Stimulated activated CD8-positive, alpha-beta memory T cell treated with anti-CD3 and anti-CD28 coated beads, Interleukin-12 subunit alpha, Interleukin-12 subunit beta, amount 100 ng/mL, for 24 hours (primary cell): Measurements from ENCODE around the gene PHLPP2.
A peak's percentile ranks its signal among the peaks of the same experiment; 100 is the strongest.
"Not testable (repeated sequence)": the region's sequence is repeated elsewhere in the genome, so short reads cannot be mapped to it uniquely, and the experiment has no call there.

ENCODE experiments used
- DNase-seq: peaks from one replicate; pipeline ENCODE4 v3.0.0-alpha.2; 2020; ENCODE audit errors: extremely low read depth

The PHLPP2 gene

DNA sequence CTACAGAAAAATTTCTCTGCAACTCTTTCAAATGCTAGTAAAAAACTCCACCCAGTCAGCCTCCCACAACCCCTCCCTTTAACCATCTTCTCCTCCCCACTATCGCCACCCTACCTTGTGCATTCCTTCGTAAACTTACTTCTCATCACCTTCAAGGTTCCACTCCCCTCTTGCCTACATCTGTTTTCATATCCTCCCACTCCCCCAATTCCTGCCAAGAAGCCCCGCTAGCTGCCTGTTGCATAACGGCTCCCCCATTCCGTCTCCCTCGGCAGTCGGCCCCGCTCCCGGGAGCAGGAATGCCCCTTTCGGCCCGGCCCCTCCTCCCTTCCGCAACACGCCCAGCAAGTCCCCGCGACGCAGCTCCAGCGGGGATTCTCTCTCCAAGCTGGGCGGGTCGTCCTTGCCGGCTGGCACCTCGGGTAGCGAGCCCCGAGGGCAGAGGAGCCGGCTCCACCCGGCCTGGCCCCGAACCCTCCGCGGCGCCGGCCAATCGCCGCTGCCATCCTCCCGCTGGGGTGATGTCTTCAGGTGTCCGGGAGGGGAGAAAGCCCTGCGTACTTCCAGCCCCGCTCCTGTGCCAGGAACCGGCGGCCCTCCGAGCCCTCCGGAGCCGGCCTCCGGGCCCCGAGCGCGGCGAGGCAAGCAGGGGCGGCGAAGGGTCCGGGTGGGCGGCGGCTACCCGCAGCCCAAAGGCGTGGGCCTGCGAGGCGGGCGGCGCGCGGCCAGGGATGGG is 1.5 kb downstream of the PHLPP2 start:
- DNase-seq, result peak; percentile 19

DNA sequence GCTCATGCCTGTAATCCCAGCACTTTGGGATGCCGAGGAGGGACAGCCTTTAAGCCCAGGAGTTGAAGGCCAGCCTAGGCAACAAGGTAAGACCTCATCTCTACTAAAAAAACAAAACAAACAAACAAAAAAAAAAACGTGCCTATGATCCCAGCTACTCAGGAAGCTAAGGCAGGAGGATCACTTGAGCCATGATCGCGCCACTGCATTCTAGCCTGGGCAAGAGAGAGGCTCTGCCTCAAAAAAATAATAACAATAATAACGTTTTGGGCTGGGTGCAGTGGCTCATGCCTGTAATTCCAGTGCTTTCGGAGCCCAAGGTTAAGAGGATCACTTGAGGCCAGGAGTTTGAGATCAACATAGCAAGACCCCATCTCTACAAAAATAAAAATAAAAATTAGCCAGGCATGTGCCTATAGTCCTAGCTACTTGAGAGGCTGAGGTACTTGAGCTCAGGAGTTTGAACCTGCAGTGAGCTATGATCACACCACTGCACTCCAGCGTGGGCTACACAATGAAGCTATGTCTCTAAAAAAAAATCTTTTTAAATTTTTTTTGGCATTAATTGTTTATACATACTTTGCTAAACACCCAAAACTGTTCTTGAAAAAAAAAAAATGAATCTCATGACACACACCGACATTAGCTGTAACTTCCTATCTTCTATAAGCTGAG is 3.3 kb downstream of the PHLPP2 start:
- no peak for DNase-seq

GRCh38 chr16:71712501-71712900 is 12.0 kb downstream of the PHLPP2 start:
- no peak for DNase-seq

- no peak for DNase-seq
Measured at GRCh38 chr16:71711789-71712188, 12.7 kb downstream of the PHLPP2 start.

DNA sequence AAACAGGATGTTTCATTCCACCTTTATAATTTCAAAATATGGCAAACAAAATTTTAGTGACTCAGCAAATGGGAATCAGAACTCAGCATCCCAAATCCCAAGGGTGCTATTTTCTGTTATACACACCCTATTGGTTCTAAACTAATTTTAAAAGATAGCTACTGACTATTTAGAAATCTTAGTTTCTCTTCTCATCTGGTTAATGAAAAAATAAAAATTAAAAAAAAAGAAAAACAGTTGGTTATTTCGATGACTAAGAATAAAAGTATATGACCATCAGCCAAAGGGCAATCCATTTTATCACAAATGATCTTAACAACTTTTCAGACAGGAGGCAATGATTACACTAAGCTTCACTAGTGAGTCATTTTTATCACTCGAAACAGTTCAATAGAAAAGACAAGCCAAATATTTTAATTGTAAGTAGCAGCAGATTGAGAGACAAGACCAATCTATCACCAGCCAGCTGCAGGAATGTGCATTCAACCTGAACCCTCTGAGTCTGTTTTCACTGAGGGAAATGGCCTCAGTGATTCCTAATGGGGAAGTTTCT is 15.2 kb downstream of the PHLPP2 start:
- no peak for DNase-seq

- no peak for DNase-seq
Measured at GRCh38 chr16:71708696-71709095, 15.8 kb downstream of the PHLPP2 start.

DNA sequence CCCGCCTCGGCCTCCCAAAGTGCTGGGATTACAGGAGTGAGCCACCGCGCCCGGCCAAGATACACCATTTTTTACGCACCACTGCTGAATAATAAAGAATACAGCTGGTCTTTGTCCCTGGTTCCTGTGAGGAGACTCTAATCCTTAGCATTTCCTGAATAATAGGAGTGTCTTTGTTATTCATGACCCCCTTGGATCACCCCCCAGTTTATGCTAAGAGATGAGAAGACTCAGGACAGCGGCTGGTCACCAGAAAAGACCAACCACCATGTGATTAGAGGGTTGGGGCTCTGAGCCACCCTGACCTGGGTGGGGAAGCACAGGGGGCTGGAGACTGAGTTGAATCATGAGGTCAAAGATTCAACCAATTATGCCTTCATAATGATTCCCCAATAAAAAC is 17.3 kb downstream of the PHLPP2 start:
- no peak for DNase-seq

DNA sequence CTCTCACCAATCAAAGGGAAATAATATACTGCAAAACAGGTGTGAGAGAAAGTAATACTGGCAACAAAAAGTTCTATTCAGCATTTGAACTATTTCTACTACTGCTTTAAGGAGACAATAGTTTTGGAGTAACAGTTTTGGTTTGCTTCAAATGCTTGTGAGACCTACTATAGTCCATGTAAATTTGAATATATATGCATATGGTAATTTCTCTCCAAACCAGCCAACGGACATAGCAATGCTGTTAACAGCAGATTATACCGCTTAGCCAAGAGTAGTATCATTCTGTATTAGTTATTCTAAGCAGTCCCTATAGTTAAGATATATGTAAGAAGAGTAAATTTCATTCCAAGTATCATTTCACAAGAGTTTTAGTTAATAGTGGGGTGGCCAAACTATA is 18.5 kb downstream of the PHLPP2 start:
- DNase-seq, result no peak

DNA sequence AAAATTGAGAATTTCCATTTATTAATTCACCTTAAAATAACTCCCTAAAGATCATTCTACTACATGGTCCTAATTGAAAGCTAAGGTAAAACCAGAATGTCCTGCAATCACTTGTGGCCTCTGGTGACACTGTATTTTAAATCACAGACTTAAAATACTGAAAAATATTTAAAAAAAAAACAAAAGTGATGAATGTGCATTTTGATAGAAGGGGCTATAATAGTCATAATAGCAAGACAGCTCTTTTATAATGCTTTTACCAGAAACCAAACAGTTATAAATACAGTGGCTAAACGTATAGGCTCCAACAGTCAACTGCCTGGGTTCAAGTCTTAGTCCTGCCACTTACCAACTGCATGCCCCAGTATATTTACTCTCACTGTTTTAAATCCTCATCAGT is 21.2 kb downstream of the PHLPP2 start:
- no peak for DNase-seq

GRCh38 chr16:71700831-71701230 is 23.7 kb downstream of the PHLPP2 start:
- no peak for DNase-seq

DNA sequence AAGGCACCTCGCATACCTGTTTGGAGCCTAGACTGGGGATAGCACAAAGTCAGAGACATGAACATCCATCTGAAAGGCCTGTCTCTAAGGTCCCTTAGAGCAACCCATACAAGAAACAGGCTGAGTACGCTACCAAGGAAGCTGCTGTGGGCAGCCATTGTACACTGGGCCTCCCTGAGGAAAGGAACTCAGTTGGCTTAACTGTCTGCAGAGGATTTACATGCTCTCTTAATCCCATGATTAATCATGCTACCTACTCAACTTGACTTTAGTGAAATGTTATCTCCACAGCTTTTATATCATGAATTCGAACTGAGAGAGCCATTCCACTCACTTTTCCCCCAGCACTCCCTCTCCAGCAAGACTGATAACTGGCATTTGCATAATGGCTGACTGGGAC is 26.0 kb downstream of the PHLPP2 start:
- DNase-seq, result no peak

DNA sequence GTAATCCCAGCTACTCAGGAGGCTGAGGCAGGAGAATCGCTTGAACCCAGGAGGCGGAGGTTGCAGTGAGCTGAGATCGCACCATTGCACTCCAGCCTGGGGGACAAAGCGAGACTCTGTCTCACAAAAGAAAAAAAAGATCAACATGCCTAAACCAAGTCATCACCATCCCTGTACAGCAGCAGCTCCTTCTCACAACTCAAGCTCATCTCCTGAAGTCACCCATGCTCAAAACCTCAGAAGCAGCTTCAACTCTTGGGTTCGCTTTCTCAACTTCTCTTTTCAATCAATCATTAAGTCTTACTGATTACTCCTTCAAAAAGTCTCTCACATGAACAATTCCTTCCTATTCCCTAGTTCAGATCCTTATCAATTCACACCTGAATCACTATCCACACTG is 31.3 kb downstream of the PHLPP2 start:
- DNase-seq, result no peak

DNA sequence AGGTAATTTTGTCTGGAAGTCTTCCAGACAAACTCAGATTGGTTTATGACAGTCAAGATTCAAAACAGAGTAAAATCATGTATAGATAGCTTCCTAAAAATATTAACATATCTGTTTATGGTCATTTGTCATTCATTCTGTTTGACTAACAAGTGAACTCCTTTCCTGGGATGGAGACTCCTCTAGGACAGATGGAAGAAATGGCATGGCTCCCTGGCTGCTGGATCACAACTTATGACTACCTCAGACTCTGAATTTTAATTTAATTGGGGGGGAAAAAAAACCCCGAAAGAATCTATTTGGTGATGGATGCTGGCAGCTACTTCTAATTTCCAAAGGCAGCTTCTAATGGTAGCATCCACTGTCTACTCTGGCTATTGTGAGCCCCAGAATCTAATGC is 34.6 kb downstream of the PHLPP2 start:
- DNase-seq, result no peak

DNA sequence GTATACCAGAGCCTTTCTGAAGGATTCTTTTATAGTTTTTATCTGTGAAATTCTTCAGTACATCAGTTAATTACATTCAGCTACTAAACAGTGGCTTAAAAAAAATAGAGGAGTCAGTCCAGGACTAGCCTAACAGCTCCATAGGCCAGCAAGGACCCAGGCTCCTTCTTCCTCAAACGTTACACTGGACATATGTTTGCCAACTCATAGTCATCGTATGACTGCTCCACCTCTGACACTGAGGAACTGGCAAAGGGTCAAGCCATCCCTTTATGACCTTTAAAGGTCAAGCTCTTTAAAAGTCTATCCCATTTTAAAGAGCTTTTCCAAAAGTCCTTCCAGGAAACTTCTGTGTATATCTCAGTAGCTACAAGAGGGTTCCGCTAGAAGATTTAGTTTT is 36.6 kb downstream of the PHLPP2 start:
- DNase-seq, result no peak

- not testable (repeated sequence) for DNase-seq
Measured at GRCh38 chr16:71684280-71684679, 40.2 kb downstream of the PHLPP2 start.

DNA sequence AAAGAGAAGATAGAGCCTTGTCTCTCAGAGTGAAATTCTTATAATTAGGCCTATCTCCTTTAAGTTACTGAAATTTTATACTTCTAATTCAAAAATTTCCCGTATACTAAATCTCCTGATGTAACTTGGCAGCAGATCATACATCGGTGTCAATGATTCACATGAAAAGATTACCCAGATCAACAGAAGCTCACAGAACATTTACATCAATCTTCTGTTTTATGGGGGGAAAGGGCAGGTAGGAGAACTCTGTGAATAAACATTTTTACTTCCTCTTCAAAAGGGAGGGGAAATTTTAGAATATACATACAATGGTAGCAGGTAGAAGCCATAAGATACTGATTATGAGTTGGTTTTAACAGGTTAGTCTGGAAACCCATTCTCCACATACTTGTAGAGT is 43.1 kb downstream of the PHLPP2 start:
- DNase-seq, result no peak

DNA sequence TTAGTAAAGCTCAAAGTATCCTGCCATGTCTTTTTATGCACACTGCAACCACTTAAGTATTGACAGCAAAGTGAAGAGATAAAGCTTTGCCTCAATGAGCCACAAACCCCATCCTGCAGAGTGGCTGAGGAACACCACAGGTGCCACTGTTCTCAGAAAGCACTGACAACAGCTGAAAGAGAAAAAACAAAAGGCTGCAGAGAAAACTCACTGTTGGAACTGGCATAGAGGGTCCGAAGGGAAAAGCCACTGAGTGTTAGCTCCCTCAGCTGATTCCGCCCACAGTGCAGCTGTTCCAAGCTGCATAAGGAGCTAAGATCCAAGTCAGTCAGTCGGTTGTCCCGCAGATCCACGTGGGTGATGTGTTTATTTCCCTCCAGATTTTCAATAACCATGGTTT is 48.3 kb downstream of the PHLPP2 start:
- DNase-seq, result no peak

GRCh38 chr16:71675380-71675779 is 49.1 kb downstream of the PHLPP2 start:
- no peak for DNase-seq

DNA sequence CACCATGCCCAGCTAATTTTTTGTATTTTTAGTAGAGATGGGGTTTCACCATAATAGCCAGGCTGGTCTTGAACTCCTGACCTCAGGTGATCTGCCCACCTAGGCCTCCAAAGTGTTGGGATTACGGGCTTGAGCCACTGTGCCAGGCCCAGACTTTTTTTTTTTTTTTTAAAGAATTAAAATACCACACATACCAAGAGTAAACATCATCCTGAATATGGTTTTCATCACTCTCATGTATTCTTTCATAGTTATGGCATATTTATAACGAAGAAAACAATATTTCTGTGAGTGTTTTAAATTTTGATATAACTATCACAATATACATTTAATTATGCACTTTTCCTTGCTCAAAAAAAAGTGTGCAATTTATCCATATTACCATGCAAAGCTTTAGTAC is 50.3 kb downstream of the PHLPP2 start:
- DNase-seq, result no peak

DNA sequence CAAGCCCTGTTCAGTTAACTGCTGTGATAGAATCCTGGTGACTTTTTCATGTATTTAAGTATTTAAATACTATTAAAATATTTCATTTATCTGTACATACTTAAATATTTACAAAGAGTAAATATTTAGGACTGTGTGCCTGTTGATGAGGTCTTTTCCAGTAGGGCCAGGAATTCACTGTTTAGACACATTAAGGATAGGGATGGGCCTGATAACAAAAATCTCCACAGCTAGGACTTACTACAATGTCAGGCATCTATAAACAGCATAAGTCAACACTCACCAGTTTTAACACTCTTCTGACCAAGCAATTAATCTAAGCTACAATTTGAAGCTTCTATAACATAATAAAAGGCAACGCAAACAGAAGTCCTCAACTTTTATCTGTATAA is 50.9 kb downstream of the PHLPP2 start:
- no peak for DNase-seq

DNA sequence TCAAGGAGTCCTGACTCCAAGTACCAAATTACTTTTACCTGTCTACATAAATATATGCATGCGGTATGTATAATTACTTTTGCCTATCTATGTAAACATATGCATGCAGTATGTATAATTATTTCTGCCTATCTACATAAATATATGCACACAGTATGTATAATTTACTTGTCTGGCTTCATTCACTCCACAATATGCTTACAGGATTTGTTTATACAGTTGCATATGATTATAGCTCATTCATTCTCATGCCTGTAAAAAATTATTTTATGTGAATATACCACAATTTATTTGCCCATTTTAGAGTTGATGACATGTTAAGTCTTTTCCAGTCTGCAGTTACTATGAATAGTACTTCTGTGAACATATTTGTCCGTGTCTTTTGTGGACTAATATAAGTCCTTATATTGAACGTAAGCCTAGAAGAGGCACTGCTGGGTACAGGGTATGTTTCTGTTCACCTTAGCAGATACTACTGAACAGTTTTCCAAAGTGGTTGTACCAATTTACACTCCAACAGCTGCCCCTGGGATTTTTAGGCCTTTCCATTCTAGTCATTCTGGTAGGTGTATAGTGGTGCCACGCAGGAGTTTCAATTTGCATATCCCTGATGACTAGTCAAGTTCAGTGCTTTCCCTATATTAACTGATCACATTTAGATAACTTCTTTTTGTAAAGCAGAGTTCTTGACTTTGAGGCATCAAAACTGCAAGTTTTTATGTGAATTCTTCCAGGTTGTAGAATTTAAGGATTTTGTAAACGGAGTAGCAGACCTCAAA is 51.5 kb downstream of the PHLPP2 start:
- DNase-seq, result no peak

DNA sequence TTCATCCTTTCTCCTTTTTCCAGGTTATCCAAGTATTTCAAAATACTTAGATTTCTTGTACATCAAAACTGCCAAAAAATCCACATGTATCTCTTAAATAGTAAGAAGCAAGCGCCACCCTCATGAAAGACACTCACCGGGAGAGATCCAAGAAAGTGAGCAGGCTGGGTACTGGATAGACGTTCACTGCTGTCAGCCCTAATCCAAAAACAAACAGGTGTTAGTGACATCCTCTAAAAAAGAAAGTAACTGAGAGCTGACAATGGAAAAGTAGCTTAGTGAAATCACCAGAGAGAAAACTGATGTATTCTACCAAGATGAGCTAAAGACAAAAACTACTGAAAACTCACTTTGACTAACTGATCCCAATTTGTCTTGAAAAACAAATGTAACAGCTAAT is 52.4 kb downstream of the PHLPP2 start:
- no peak for DNase-seq

DNA sequence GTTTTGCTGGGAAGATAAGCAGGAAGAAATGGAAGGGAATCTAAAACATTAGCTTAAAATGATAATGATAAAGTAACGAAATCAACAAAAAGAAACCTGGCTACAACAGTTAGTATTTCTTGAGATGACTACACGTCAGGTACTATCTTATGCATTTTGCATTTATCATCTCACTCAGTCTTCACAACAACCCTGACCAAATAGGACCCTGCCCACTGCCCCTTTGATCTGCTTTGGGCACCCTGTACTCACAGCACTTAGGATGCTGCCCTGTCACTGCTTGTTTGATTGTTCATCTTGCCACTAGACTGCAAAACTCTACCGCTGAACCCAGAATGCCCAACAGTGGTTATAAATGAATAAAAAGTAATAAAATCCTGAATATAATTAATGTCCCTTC is 53.3 kb downstream of the PHLPP2 start:
- DNase-seq, result no peak
